Measurements from ENCODE around the gene WIPI1. TPM values are rescaled to one million over a fixed set of nuclear protein-coding genes. Genes with fewer than 3 reads are reported as not detected.
"Not testable (repeated sequence)": the region's sequence is repeated elsewhere in the genome, so short reads cannot be mapped to it uniquely, and the experiment has no call there.

The WIPI1 gene, protein sequence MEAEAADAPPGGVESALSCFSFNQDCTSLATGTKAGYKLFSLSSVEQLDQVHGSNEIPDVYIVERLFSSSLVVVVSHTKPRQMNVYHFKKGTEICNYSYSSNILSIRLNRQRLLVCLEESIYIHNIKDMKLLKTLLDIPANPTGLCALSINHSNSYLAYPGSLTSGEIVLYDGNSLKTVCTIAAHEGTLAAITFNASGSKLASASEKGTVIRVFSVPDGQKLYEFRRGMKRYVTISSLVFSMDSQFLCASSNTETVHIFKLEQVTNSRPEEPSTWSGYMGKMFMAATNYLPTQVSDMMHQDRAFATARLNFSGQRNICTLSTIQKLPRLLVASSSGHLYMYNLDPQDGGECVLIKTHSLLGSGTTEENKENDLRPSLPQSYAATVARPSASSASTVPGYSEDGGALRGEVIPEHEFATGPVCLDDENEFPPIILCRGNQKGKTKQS
- 24.9 TPM for total RNA-seq

- DNase-seq (ENCODE audit: low spot score) (no peak), ATAC-seq (peak; percentile 17)
Observed at GRCh38 chr17:68457168-68457538, at the start of gene WIPI1. Gene WIPI1, minus strand, starts transcription at chr17:68457496. Its CDS starts 75 bp downstream, at chr17:68457421.

DNA sequence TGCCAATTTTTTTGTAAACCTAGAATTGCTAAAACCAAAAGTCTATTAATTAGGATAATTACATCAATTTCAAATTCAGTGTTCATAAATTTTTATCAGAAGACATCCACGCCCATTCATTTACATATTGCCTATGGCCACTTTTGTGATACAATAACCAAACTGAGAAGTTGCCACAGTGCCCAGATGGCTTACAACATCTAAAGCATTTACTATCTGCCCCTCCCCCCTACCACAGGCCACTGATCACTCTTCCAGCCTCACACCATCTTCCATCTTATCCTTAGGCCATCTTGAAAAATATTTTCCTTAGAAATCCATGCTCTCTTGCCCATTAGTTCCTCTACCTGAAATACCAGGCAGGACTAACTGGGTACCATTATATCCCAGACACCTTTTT lies 48.7 kb upstream of the WIPI1 start:
- DNase-seq (ENCODE audit: low spot score) (no peak), ATAC-seq (no peak)

- DNase-seq (ENCODE audit: low spot score): no peak
- no peak for ATAC-seq
Observed at GRCh38 chr17:68501074-68501473, 43.8 kb upstream of the WIPI1 start.

- ATAC-seq (no peak), DNase-seq (ENCODE audit: low spot score) (no peak)
Observed at GRCh38 chr17:68499587-68499986, 42.3 kb upstream of the WIPI1 start.

GRCh38 chr17:68498479-68499326 lies 41.4 kb upstream of the WIPI1 start:
- ATAC-seq (peak; percentile 96), DNase-seq (ENCODE audit: low spot score) (peak; percentile 79)

DNA sequence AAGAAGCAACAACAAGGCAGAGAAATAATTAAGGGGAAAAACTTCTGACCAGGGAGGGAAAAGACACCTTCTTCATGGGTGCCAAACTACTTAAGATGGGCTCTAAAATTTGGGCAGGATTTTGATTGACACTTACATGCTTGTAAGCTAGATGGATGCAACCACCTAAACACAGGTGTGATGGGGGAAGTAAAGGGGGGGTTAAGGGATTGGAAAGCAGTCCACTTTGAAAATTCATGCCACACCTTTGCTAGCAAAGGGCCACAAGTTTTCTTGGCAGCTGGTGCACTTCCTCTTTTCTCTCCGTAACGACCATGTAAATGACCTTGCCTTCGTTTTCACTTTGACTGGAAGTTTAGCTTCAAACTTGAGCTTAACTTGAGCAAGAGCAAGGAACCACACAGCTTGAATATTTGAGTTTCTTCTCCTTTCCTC lies 40.6 kb upstream of the WIPI1 start:
- ATAC-seq (peak; percentile 22), DNase-seq (ENCODE audit: low spot score) (no peak)

- ATAC-seq: no peak
- no peak for DNase-seq (ENCODE audit: low spot score)
Observed at GRCh38 chr17:68495081-68495480, 37.8 kb upstream of the WIPI1 start.

- not testable (repeated sequence) for DNase-seq (ENCODE audit: low spot score); ATAC-seq
Observed at GRCh38 chr17:68492394-68493054, 35.2 kb upstream of the WIPI1 start.

DNA sequence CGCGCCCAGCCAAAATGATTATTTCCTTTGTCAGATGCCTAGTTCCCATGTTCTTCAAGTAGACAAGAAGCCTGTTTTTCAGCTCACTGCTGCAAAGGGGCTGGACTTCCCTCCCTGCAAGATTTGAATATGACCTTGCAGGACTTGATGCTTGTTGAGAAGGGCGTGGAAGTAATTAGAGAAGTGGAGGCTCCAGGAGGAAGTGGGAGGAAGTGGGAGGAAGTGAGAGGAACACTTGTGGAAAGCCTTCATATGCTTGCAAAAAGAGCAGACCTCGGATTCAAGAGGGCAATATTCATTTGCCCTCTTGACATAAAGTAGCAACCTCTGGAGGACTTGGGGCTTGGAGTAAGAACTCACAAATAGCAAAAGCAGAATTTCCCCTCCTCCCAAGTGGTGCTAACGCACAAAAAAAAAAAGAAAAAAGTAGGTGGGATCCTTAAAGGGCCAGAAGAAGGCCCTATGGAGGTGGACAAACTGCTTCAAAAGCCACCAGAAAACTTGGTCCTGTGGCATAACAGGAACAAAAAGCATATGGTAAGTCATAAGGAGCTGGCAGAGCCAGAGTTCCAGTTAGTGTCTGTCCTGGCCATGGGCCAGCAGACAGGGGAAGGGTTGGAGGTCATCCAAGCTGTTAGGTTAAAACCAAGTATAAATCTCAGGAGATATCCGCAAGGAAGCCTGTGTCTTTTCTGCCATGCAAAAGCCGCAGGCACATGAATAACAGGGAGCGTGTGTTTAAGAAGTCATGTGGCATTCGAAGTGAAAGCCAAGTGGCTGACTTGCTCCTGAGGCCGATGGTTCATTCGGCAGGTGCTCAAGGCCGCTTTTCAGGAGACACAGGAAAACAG lies 34.3 kb upstream of the WIPI1 start:
- DNase-seq (ENCODE audit: low spot score): no peak
- peak; percentile 68 for ATAC-seq

DNA sequence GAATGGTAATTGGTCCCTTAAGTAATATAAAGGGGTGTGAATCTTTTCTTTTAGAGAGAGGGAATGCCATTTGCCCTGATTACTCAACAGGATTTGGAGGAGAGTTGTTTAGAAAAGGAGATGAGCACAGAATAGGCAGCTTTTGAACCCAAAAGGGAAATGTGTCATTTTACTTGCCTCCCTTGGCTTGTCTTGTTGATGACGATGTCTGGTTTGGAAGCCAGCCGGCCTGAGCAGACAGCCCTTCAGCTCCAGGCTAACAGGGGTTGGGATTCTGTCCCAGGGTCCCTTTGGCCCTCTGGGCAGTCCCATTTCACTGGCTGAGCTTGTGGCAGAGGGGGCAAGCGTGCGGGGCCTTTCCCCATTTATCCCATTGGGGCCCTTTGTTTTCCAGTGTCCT lies 32.6 kb upstream of the WIPI1 start:
- no peak for DNase-seq (ENCODE audit: low spot score)
- ATAC-seq: no peak

DNA sequence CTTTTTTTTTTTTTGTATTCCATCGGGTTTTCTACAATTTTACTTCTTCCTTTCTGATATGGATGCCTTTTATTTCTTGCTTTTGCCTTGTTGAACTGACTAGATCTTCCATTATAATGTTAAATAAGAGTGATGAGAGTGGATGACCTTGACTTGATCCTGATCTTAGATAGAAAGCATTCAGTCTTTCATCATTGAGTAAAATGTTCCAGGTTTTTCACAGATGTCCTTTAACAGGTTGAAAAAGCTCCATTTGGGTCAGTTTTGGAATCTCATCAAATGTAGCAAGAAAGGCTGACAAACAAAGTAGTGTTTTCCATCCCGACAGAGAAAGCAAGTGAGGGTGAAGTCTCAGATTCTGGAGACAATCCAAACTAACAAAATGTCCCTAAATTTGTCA lies 27.2 kb upstream of the WIPI1 start:
- DNase-seq (ENCODE audit: low spot score) (no peak), ATAC-seq (peak; percentile 53)

GRCh38 chr17:68482576-68483041 lies 25.3 kb upstream of the WIPI1 start:
- ATAC-seq: no peak

DNA sequence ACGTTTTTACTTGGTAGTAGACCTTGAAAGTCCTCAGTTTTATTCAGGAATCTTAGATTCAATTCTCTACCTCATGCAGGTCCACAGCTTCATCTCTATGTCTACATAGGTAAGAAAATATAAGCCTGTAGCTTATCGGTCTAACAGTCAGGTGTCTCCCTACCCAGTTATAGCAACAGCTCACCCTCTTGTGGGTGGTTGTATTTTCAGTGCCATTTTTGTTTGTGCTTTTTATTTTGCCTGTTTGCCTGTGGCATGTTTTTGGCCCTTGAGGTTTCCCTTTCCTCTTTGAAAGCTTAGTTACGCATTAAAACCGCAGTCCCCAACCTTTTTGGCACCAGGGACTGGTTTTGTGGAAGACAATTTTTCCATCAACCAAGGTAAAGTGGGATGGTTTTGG lies 23.6 kb upstream of the WIPI1 start:
- no peak for ATAC-seq
- no peak for DNase-seq (ENCODE audit: low spot score)

More at GRCh38 chr17:68482576-68483041, 25.3 kb upstream of the WIPI1 start:
- no peak for DNase-seq (ENCODE audit: low spot score)

DNA sequence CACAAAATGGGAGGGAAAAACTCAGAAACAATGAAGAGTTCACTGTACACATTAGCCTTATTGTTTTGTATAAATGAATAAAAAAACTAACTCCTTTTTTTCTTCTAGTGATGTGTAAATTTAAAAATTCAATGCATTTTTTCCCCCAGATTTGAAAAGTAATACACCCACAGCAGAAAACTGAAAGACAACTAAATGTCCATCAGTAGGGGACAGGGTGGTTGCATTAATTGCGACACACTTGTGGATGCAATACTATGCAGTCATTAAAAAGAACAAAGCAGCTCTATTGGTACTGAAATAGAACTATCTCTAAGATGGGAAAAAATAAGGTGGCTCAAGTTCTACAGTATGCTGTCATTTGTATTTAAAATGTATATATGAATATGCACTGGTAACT lies 13.7 kb upstream of the WIPI1 start:
- ATAC-seq (no peak), DNase-seq (ENCODE audit: low spot score) (no peak)

DNA sequence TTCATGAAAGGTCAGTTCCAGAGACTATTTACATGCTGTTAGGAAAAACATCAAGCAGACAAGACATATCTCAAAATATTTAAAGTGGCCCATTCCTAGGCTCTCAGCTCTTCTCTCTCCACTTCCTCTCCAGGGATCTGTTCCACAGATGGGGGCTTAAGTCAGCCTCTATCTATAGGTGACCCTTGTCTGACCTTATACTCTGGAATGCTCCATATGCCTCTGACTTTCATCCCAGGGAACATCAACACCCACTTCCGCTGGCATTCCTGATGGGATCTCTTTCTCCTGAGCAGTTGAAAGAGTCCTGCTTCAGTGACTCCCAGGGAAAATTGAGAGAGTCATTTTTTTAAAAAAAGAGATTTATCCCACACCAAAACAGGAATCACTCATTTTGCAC lies 11.5 kb upstream of the WIPI1 start:
- DNase-seq (ENCODE audit: low spot score) (no peak), ATAC-seq (no peak)

DNA sequence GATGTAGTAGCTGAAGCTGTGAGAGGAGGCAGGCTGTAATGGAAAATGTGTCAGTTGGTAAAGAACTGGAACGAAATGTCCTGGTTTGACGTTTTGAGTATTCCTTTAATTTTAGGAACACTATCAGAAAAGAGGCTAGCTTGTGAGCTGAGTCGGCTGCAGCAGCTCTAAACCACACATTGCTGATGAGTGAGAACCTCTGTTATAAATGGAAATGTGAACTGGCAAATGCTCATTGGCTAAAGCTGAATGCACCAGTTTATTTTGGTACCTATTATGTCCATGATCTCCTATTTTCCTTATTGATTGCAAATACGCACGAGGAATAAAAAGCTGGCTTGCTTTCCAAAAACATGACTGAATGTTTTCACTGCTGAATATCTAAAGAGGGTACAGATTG lies 11.0 kb upstream of the WIPI1 start:
- DNase-seq (ENCODE audit: low spot score): no peak
- no peak for ATAC-seq

- DNase-seq (ENCODE audit: low spot score) (no peak), ATAC-seq (no peak)
Observed at GRCh38 chr17:68463211-68464019, 6.1 kb upstream of the WIPI1 start.

DNA sequence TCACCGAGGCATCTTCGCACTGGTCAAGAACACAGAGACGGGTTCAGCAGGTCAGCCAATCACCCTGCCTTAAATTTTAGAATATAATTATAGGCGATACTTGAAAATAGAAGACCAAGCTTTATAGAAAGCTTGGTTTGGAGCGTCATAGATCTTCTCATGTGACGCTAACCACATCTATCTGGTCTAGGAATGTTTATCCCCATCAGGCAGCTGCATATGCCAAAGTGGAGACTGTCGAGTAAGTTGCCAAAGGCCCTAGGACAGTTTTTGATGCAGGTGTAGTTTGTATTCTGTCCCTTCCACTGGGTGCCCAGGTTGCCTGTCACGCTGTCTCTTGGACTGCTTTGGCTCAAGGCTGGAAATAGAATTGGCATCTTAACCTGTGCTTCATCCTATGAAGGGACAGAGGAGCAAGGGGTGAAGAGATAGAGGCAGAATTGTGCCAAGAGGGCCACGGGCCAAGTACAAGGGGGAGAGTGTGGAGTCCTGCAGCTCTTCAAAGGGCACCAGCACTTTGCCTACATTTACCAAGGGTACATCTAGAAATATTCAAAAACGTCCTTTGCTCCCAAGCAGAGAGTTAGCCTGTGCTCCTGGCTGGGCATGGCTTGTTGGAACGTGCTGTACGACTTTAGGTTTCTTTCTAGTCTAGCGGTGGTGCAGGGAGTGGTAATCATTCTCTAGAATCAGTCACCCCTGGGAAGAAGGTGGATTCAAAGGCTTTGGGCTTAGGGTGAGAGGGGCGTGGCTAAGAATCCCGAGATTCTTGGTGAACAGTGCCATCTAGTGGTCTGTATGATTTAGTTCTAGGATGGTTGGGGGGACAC lies 5.3 kb upstream of the WIPI1 start:
- peak; percentile 70 for DNase-seq (ENCODE audit: low spot score)
- peak; percentile 89 for ATAC-seq

GRCh38 chr17:68461589-68461988 lies 4.3 kb upstream of the WIPI1 start:
- no peak for ATAC-seq
- no peak for DNase-seq (ENCODE audit: low spot score)

All from left lobe of liver (tissue), 2 donors.